CD4-positive, alpha-beta T cell treated with Interferon gamma for 1 hour (primary cell): ENCODE results near the gene DOK3.
A peak's percentile ranks its signal among the peaks of the same experiment; 100 is the strongest.

Experiments used
- DNase-seq: peaks from one replicate; pipeline ENCODE4 v3.0.0-alpha.2; 2020

DOK3 gene

DNA sequence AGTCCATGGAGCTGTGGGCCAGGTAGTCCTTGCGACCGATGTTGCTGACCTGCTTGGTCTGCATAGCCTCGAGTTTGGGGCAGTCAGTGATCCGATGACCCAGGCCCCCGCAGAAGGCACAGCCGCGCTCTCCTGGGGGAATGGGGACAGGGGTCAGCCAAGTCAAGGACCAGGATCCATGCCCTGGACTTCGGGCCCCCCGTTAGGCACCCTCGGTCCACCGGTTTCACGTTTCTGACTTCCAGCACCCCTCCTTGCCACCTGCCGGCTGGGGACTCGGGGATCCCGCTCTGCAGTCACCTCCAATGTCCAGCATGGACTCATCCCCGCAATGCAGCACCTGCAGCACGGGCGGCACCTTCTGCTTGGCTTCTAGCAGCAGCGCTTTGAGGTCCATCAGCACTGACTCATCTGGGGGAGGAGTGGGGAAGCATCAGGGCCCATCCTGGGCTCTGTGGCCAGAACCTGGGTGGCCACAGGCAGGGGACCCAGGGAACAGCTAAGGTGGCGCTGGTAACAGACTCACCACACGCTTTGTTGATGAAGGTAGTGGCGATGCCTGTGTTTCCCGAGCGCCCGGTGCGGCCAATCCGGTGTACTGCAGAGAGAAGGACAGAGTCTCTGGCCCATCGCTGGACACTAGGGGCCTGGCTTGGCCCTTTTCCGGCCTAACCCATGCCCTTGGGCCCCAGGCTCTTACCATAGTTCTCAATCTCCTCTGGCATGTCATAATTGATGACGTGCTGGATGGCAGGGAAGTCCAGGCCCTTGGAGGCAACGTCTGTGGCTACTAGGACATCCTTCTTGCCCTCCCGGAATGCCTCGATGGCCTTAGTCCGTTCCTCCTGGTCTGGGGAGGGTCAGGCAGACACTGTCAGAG is 2.4 kb upstream of the DOK3 start:
- DNase-seq, result no peak

- DNase-seq, result no peak
Observed at GRCh38 chr5:177511181-177511580, 1.6 kb upstream of the DOK3 start.

DNA sequence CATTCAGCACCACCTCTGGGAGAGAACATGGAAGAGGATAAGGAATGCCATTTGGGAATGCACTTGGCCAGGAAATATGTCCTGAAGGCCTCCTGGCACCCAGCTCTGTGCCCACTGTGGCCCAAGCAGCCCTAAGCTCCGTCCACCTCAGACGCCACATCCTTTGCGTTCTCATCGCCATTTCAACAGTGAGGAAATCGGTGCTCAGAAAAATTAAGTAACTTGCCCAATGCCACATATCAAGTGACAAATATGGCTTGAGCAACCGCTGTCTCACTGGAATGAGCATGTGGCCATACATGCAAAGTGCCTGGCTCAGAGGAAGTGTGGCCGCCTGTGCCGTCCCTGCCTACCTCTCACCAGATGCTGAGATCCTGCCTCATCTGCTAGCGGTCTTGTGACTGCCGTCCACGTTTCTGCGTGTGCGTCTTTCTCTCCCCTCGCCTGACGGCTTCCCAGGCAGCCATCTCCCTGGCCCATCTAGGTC is 984 bp upstream of the DOK3 start:
- DNase-seq, result peak; percentile 75

DNA sequence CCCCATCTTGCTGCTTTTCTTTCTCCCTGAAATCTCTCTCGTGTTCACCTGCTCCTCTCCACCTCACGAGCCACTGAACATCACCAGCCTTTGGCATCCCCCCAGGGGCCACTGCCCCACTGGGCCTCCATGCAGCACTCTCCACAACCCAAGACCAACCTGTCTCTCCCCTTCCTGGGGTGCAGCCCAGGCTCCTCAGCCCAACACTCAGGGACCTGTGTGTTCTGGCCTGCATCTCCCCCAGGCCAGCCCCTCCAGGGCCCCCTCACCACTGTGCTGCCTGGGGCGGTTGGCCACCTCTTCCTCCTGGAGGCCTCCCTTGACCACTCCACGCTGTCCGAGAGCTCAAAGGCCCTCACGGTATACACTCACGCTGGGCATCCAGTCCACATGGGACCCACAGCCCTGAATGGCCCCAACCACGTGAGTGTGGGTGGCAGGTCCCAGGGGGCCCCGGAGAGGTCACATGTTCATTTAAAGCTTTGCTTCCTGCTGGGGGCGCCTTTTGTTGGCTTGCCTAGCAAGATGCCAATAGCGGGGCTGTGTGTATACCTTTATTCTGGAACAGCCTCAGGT is 453 bp upstream of the DOK3 start:
- peak; percentile 36 for DNase-seq

DNA sequence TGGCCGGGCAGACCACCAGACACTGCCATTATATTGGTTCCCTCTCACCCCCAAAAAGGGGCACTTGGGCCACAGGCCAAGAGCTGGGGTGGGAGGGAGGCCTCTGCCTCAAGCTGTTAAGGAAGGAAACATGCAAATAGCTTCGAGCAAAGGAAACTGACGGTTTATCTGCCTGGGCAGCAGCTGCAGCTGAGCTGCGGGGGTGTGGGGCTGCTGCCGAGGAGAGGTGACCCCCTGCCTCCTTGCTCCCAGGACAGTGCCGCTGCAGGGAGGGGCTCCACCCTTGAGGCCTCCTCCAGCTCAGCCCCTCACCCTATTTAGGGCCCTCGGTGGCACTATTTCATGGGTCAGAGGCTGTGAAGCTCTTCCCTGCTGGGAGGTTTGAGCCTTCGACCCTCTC is 789 bp downstream of the DOK3 start:
- no peak for DNase-seq

DNA sequence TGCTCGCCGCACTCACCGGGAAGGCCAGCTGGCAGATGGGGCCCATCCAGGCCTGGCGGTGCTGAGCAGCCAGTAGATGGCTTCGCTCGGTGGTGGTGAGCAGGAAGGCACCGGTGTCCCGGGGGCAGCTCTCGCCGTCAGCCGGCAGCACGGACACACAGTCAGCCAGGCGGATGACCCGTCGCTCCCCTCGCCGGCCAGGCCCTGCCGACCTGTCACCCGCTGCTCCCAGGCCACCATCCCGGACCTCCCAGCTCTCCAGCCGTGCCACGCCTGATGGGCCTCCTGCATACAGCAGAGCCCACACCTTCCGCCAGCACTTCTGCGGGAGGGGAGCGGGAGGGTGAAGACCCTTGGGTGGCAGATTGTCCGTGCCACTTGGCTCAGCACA is 1.4 kb downstream of the DOK3 start:
- DNase-seq, result no peak

DNA sequence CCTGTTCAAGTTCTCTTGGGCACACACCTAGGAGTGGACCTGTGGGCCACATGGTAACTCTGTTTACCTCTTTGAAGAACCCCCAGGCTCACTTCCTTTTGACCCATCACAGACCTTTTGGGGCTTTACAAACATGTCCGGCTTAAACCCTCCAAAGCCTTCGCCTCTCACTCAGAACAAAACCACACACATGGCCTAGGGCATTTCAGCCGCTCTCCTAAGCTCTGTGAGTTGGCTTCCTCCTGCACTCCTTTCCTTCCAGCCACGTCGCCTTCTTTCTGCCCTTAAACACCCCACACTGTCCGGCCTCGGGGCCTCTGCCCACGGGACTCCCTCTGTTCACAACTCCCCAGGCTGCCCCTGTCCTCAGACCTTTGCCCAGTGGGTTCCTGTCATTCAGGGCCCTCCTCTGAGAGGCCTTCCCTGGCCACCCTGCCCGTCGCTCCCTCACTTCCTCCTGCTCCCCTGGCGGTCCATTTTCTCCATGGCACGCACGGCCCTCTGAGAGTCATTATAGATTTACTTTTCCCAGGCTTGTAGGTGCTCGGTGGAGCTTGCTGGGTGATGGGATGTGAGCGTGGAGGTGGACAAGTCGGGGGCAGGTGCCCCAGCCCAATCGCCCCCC is 1.9 kb downstream of the DOK3 start:
- no peak for DNase-seq

- DNase-seq, result no peak
Observed at GRCh38 chr5:177507165-177507564, 2.5 kb downstream of the DOK3 start.

GRCh38 chr5:177505075-177505474 is 4.6 kb downstream of the DOK3 start:
- DNase-seq, result no peak

- no peak for DNase-seq
Observed at GRCh38 chr5:177504086-177505056, 5.3 kb downstream of the DOK3 start.

DNA sequence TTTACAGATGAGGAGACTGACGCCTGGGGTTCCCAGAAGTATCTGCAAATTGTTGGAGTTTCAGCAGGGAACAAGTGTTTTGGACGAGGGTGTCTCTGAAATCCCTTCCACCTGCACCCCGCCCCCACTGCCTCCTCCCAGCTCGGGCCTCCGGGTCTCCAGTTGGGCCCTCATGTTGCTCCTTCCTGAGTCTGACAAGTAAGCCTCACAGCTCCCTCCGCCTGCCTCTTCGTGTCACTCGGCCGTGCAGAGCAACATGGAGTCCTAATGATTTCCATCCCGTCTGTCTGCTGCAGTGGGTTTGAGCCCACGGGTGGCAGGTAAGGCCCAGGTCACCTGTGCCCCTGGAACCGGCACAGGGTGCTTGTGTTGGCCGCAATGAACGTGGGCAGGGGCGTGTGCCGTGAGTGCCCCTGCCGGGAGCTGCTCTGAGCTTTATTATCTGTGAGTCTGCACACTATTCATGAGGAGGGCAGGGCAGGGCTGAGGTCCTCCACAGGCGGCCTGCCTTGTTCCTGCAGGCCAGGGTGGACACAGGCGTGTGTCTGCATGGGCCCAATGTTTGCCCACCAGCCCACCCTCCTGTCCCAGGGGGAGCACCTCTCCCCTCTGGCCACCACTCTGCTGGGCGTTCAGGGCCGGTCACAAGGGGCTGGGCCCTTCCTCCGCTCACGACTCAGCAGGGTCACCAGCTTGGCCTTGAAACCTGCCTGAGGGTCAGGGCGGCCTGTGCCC is 6.1 kb downstream of the DOK3 start:
- DNase-seq, result no peak

DNA sequence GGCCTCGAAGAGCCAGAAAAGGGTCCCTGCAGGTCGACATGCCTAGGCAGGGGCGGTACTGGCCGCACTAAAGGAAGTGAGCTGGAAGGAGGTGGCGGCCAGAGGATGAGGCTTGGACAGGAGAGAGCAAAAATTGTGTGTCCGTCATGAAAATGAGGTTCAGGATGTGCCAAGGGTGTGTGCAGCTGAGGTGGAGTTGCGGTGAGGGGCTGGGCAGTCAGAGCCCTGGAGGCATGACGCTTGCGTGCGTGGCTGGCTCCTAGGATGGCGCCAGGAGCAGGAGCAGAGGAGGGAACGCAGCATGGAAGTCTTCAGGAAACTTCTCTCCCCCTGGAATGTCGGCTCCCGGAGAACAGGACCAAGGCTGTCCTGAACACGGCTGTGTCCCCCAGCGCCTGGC is 6.7 kb downstream of the DOK3 start:
- DNase-seq, result no peak

DNA sequence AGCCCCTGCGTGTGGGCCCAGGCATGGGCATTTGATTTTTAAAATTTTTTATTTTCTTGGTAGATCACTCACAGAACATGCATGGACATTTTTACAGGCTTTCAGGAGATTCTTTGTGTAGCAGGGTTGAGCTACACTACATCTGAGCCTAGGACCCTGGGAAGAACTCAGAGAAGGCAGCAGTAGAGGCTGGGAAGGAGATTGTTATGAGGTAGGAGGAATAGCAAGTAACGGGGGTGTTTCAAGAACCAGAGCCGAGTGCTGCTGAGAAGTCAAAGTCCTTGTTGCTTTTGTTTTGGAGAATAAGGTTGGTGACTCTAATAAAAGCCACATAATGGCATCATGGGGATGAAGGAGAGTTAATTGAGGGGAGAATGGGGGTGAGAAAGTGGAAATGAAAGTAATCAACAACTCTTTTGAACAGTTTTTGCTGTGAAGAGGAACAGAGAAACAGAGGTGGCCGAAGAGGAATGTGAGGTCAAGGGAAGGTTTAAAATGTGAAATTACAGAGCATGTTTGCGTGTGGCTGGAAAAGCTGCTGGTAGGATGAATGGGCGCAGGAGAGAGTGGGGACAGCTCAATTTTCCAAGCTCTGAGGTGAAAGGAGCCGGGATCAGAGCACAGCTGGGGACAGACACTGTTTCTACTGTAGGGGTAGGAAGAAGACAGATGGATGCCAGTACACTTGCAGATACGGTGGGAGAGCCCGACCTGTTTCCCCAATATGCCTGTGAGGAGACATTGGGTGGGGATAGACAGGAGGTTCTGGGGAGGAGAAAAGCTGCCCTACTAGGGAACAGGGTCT is 7.5 kb downstream of the DOK3 start:
- DNase-seq, result no peak

GRCh38 chr5:177500685-177501522 is 8.7 kb downstream of the DOK3 start:
- peak; percentile 78 for DNase-seq

GRCh38 chr5:177499842-177500241 is 9.8 kb downstream of the DOK3 start:
- no peak for DNase-seq

DNA sequence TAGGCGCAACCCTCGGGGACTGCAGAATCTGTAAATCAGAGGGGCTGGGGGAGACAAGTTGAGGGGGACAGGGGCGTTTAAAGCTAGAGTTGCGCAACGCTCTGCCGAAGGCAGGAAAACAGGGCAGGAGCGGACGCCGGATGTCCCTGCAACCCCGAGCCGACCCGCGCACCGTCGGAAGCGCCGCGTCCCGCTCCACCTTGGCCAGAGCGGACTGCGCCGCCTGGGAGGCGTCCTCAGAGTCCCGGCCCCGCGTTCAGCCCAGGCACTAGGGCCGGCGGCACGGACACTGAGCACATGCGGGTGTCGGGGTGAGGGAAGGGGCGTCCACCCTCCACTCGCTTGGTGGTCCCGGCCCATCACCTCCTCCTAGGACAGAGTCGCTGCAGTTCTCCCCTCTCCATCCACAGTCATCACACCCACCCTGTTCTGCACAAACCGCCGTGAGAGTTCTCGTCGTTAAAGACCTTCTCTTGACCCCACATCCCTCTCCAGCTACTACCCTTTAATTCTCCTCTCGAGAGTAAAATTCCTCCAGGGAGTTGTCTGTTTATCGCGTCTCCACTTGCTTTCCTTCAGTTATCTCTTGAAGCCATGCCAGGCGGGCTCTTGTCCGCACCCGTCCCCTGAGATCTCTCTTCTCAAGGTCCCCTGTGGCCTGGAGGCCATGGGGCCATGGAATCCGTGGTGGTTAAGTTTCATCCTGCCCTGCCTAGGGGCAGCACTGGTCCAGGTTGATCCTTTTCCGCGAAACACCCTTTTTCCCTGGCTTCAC is 11.4 kb downstream of the DOK3 start:
- DNase-seq, result no peak

DNA sequence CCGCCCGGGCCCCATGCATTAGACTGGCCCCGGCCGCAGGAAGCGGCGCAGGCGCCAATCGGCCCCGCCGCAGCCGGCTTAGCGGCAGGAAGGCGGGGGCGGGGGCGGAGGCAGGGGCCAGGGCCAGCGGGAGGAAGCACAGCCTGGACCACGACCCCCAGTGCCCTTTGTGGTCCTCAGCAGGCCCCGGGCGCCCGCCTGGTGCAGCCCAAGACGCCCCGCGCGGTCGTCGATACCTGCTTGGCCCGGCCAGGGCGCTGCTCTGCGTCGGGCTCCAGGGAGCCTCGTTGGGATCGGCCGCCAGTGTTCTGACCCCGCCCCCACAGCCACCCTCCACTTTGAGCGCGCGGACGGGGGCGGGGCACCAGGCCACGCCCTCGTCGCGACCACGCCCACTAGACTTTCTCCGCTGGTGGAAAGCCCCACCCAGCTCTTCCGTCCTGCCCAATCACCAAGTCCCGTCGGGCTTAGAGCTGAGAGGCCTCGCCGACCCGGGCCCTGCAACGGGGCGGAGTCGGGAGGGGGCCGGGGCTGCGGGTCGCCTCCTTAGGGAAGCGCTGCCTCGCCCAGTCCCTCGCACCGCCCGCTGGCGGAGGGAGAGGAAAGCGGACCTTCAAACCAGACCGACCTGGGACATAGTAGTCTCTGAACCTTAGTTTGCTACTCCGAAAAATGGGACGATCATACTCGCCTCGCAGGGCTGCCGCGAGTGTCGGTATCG is 12.2 kb downstream of the DOK3 start, which contains the start of gene PDLIM7:
Gene PDLIM7 (minus strand): TSS at position 313 of the 721 bp plus-strand sequence. CDS start 1,092 bp downstream, outside the sequence.
- DNase-seq, result peak; percentile 94

- no peak for DNase-seq
Observed at GRCh38 chr5:177496727-177497291, 12.8 kb downstream of the DOK3 start.
